ENCODE results near the gene MUC2. TPM values are rescaled to one million over a fixed set of nuclear protein-coding genes. Genes with fewer than 3 reads are reported as not detected.

MUC2 gene
- polyA plus RNA-seq, result not detected

- Mint-ChIP-seq H3K36me3 (no peaks in the 10 kb centered on the region), H3K4me3 (no peak within 1 kb of the TSS), H3K27ac (peak within 1 kb of the TSS in 1 of 3 donors; percentile 63), H3K27me3 (peaks cover 6% of the 10 kb centered on the region), H3K4me1 (no peaks in the 10 kb centered on the region), H3K9me3 (peaks cover 0 to 1% (median 0%) of the 10 kb centered on the region in 3 donors)
Observed at GRCh38 chr11:1074244-1075221, at the start of gene MUC2. MUC2 (plus strand) TSS chr11:1074874.

DNA sequence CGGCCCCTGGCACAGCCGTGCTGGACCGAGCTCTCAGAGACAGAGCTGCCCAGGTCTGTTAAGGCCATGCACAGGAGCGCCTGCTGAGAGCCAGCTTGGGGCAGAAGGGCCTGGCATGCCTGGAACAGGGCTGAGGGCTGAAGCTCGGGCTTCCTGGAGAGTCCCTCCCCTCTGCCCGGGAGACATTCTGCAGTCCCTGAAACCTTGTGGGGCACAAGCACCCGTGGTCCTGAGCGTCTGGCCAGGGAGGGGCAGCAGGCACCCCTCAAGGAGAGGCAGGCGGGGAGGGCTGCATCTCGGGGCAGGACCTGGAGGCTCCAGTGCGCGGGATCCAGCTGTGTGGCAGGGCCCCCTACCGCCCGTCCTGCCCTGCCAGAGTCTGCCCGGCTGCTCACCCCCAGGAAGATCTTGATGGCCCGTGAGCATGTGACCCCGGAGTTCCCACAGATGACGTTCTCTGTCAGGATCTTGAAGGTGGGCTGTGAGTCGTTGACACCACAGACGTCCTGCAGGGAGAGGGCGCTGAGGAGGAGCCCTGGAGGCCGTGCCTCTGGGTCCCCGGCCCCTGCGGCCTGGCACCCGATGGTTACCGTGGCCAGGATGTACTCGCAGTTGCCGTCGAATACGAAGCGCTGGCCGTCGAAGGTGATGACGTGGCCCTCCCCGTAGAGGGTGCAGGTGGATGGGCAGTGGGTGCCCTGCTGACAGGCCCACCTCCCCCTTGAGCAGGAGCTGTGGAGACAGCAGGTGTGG is 49.1 kb upstream of the MUC2 start:
- Mint-ChIP-seq H3K27ac (no peak overlapping the region), H3K9me3 (peaks cover 0 to 6% (median 5%) of the 10 kb centered on the region in 3 donors), H3K4me1 (no peaks in the 10 kb centered on the region), H3K27me3 (no peaks in the 10 kb centered on the region), H3K36me3 (peaks cover 2% of the 10 kb centered on the region), H3K4me3 (no peak overlapping the region)

GRCh38 chr11:1026163-1026450 is 48.6 kb upstream of the MUC2 start:
- H3K27ac Mint-ChIP-seq, result no peak overlapping the region
- peaks cover 2% of the 10 kb centered on the region for H3K36me3 Mint-ChIP-seq
- H3K9me3 Mint-ChIP-seq, result peaks cover 0 to 6% (median 5%) of the 10 kb centered on the region in 3 donors
- no peaks in the 10 kb centered on the region for H3K27me3 Mint-ChIP-seq
- H3K4me3 Mint-ChIP-seq, result no peak overlapping the region
- H3K4me1 Mint-ChIP-seq, result no peaks in the 10 kb centered on the region

GRCh38 chr11:1026641-1027482 is 47.8 kb upstream of the MUC2 start:
- H3K27ac Mint-ChIP-seq, result peak overlapping the region in 1 of 3 donors; percentile 19
- peaks cover 0 to 6% (median 5%) of the 10 kb centered on the region in 3 donors for H3K9me3 Mint-ChIP-seq
- peaks cover 2% of the 10 kb centered on the region for H3K36me3 Mint-ChIP-seq
- H3K4me1 Mint-ChIP-seq, result no peaks in the 10 kb centered on the region
- H3K4me3 Mint-ChIP-seq, result no peak overlapping the region
- H3K27me3 Mint-ChIP-seq, result no peaks in the 10 kb centered on the region

- peaks cover 2% of the 10 kb centered on the region for H3K36me3 Mint-ChIP-seq
- H3K9me3 Mint-ChIP-seq, result peaks cover 5 to 7% (median 6%) of the 10 kb centered on the region in 3 donors
- no peaks in the 10 kb centered on the region for H3K27me3 Mint-ChIP-seq
- no peak overlapping the region for H3K4me3 Mint-ChIP-seq
- H3K27ac Mint-ChIP-seq, result peak overlapping the region in 1 of 3 donors; percentile 19
- H3K4me1 Mint-ChIP-seq, result no peaks in the 10 kb centered on the region
Observed at GRCh38 chr11:1027483-1028290, 47.0 kb upstream of the MUC2 start.

- H3K27ac Mint-ChIP-seq, result no peak overlapping the region
Observed at GRCh38 chr11:1028291-1028540, 46.5 kb upstream of the MUC2 start.

DNA sequence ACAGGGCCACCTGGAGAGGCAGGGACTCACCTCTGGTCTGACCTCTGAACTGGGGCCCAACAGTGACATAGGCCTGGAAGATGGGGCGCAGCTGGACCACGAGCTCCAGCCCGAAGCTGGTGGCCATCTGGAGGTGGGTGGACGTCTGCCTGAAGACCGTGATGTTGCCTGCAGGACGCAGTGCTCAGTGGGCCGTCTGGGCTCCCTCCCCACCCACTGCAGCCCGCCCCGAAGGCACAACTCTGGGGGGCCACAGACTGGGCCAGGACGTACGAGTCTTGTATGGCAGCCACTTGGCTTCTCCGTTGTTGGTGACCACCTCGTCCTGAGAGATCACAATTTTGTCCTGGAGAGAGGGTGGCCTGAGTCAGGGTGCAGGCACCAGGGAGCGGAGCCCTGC is 46.1 kb upstream of the MUC2 start:
- Mint-ChIP-seq H3K27ac (no peak overlapping the region), H3K36me3 (no peaks in the 10 kb centered on the region), H3K4me3 (no peak overlapping the region), H3K9me3 (peaks cover 0 to 6% (median 3%) of the 10 kb centered on the region in 3 donors), H3K4me1 (no peaks in the 10 kb centered on the region), H3K27me3 (no peaks in the 10 kb centered on the region)

More at GRCh38 chr11:1028291-1028540, 46.5 kb upstream of the MUC2 start:
- no peaks in the 10 kb centered on the region for H3K4me1 Mint-ChIP-seq
- H3K9me3 Mint-ChIP-seq, result peaks cover under 1 to 6% (median 3%) of the 10 kb centered on the region in 3 donors
- peaks cover under 1% of the 10 kb centered on the region for H3K36me3 Mint-ChIP-seq
- no peaks in the 10 kb centered on the region for H3K27me3 Mint-ChIP-seq
- H3K4me3 Mint-ChIP-seq, result no peak overlapping the region

DNA sequence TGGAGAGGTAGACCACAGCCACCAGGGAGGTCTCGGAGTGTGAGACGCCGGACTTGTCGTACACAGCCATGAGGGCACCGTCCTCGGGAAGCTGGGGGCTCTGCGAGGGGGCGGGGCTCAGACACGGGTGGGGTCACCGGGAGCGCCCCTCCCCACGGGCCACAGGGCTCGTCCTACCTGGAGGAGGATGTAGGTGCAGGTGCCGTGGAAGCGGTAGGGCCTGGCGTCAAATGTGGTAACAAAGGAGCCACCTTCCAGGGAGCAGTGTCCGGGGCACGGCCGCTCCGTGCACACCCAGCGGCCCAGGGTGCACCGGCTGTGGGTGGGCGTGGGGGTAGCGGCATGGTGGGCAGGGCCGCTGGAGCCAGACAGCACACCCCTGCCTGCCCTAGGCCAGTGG is 45.6 kb upstream of the MUC2 start:
- Mint-ChIP-seq H3K36me3 (no peaks in the 10 kb centered on the region), H3K4me1 (no peaks in the 10 kb centered on the region), H3K27me3 (no peaks in the 10 kb centered on the region), H3K9me3 (peaks cover 0 to 6% (median 3%) of the 10 kb centered on the region in 3 donors), H3K27ac (no peak overlapping the region), H3K4me3 (no peak overlapping the region)

- H3K4me1 Mint-ChIP-seq, result no peaks in the 10 kb centered on the region
- H3K36me3 Mint-ChIP-seq, result no peaks in the 10 kb centered on the region
- H3K9me3 Mint-ChIP-seq, result peaks cover 0 to 6% (median 3%) of the 10 kb centered on the region in 3 donors
- no peak overlapping the region for H3K4me3 Mint-ChIP-seq
- H3K27me3 Mint-ChIP-seq, result no peaks in the 10 kb centered on the region
- no peak overlapping the region for H3K27ac Mint-ChIP-seq
Observed at GRCh38 chr11:1029654-1030053, 45.0 kb upstream of the MUC2 start.

- no peak overlapping the region for H3K27ac Mint-ChIP-seq
- H3K4me3 Mint-ChIP-seq, result no peak overlapping the region
Observed at GRCh38 chr11:1030086-1030485, 44.6 kb upstream of the MUC2 start.

DNA sequence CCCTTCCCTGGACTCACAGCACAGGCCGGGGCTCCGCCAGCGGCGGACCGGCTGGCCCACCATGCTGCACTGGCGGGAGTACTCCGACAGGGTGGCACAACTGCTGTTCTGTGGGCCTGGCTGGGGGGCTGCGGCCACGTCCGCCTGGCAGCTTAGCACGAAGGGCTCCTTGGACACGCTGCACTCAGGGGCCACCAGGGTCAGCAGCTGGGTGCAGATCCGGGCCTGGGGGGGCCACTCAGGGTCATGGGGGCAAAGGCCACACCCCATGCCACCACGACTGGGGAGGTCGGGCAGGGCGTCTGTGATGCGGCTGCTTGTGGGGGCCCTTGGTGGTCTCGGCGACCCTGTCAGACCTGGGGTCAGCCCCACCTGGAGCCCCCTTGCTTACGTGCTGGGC is 44.1 kb upstream of the MUC2 start:
- Mint-ChIP-seq H3K4me3 (no peak overlapping the region), H3K36me3 (no peaks in the 10 kb centered on the region), H3K9me3 (peaks cover 0 to 6% (median 3%) of the 10 kb centered on the region in 3 donors), H3K4me1 (no peaks in the 10 kb centered on the region), H3K27ac (no peak overlapping the region), H3K27me3 (no peaks in the 10 kb centered on the region)

More at GRCh38 chr11:1030086-1030485, 44.6 kb upstream of the MUC2 start:
- peaks cover 0 to 6% (median 3%) of the 10 kb centered on the region in 3 donors for H3K9me3 Mint-ChIP-seq
- no peaks in the 10 kb centered on the region for H3K36me3 Mint-ChIP-seq
- H3K4me1 Mint-ChIP-seq, result no peaks in the 10 kb centered on the region
- H3K27me3 Mint-ChIP-seq, result no peaks in the 10 kb centered on the region

DNA sequence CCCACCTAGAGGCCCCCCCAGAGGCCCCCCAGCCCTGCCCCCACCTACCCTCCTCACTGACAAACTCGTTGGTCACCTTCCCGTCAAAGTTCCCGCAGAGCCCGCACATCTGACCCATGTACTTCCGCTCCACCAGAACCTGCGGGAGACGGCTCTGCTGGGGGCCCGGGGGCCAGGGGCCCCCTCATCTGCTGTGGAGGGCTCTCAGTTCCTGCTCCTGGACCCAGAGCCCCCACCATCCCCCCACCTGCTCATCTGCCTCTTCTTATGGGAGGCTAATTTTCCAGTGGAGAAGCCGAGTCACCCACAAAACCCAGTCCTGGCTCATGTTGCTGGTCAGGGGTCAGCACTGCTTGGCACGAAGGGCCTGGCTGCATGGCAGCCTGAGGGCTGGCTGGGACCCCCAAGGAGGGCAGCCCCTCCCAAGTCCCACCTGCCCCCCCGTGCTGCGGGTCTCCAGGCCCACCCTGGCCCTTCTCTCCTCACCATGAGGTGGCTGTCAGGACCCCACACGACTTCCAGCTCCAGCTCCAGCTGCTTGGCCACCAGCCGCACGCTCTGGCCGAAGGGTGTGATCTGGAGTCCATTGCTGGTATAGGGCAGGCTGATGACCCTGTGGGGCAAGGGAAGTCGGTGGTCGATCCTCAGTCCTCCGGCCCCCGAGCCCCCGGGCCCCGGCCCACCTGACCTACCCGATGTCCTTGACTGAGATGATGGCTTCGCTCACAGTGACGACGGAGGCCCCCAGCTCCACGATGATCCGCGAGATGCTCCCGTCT is 43.4 kb upstream of the MUC2 start:
- H3K9me3 Mint-ChIP-seq, result peaks cover 0 to 6% (median 3%) of the 10 kb centered on the region in 3 donors
- no peaks in the 10 kb centered on the region for H3K27me3 Mint-ChIP-seq
- no peaks in the 10 kb centered on the region for H3K36me3 Mint-ChIP-seq
- H3K27ac Mint-ChIP-seq, result peak overlapping the region in 2 of 3 donors; percentile 48 to 67
- no peak overlapping the region for H3K4me3 Mint-ChIP-seq
- H3K4me1 Mint-ChIP-seq, result no peaks in the 10 kb centered on the region

DNA sequence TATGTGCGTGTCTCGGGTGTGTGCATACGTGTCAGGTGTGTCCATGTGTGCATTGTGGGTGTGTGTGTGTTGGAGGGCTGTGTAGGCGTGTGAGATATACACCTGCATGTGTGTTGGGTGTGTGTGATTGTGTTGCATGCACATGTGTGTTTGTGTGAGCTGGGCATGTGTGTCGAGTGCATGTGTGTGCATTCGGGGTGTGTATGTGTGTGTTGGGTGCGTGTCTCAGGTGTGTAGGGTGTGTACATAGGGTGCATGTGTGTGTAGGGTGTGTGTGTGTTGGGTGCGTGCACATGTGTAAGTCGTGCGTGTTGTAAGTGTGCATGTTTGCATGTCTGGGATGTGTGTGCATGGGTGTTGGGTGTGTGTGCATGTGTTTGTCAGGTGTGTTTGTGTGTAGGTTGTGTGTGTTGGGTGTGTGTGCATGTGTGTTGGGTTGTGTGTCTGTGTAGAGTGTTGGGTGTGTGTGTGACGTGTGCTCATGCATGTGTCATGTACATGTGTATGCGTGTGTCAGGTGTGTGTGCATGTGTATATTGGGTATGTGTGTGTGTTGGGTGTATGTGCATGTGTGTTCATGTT is 42.3 kb upstream of the MUC2 start:
- no peaks in the 10 kb centered on the region for H3K27me3 Mint-ChIP-seq
- peak overlapping the region in 1 of 4 donors; percentile 5 for H3K4me3 Mint-ChIP-seq
- no peaks in the 10 kb centered on the region for H3K4me1 Mint-ChIP-seq
- no peaks in the 10 kb centered on the region for H3K36me3 Mint-ChIP-seq
- no peak overlapping the region for H3K27ac Mint-ChIP-seq
- peaks cover 0 to 6% (median 3%) of the 10 kb centered on the region in 3 donors for H3K9me3 Mint-ChIP-seq

Measured in IgD-negative memory B cell (primary cell).